ENCODE results near the gene DYSF.

GRCh38 chr2:71528131-71528591 lies 74.8 kb downstream of the DYSF start:
- no peak for TF ChIP-seq USF2 (IDR thresholded peaks at IDR 0.05; ENCODE audit: borderline replicate concordance, low read depth, low read length)
- TF ChIP-seq NRF1 (IDR thresholded peaks at IDR 0.05; ENCODE audit: low read depth, low read length) = no peak
- no peak for TF ChIP-seq CTCF (IDR thresholded peaks at IDR 0.05)
- no peak for TF ChIP-seq ZBTB33 (IDR thresholded peaks at IDR 0.05; ENCODE audit: borderline replicate concordance, low read depth)
- TF ChIP-seq EP300 (IDR thresholded peaks at IDR 0.05; ENCODE audit: borderline replicate concordance in 1 of 2, low read depth in 1 of 2, low read length in 1 of 2) = no peak
- TF ChIP-seq MXI1 (IDR thresholded peaks at IDR 0.05; ENCODE audit: low read depth, low read length) = no peak
- TF ChIP-seq REST (IDR thresholded peaks at IDR 0.05; ENCODE audit: low read depth, low read length) = no peak
- no peak for TF ChIP-seq RXRA (IDR thresholded peaks at IDR 0.05; ENCODE audit: borderline replicate concordance, low read depth)
- TF ChIP-seq SMC3 (IDR thresholded peaks at IDR 0.05; ENCODE audit: low read depth, low read length) = no peak
